Common myeloid progenitor, CD34-positive (primary cell): Measurements from ENCODE around the gene HIVEP1.
A peak's percentile ranks its signal among the peaks of the same experiment; 100 is the strongest.

Source experiments
- CTCF ChIA-PET: fragments of 350-600 bp; sonication (Branson Sonifier 250); formaldehyde crosslinking; loops from one replicate; lab custom pipeline; 2021; ENCODE audit warnings: antibody characterized with exemption; lab: Charles Lee
- POLR2A ChIA-PET: fragments of 350-600 bp; sonication (Branson Sonifier 250); formaldehyde crosslinking; loops from one replicate; lab custom pipeline; 2021; ENCODE audit warnings: antibody characterized with exemption; lab: Charles Lee
- DNase-seq, 3 donors: peaks; one replicate each; pipeline versions ENCODE4 v3.0.0 to v3.0.0-alpha.2; 2013
- H3K27ac ChIP-seq, 2 experiments: 1 replicate in 1 of 2; 2 replicates in 1 of 2; pipeline ENCODE4 v1.7.0; 2013; ENCODE audit warnings: inconsistent platforms in 2 of 2, low read length in 2 of 2, mild to moderate bottlenecking in 2 of 2, low read depth in 1 of 2, moderate library complexity in 1 of 2; ENCODE audit not compliant: severe bottlenecking in 2 of 2, insufficient read depth in 1 of 2, poor library complexity in 1 of 2
- H3K27me3 ChIP-seq, 5 experiments: replicated peaks in 2 of 5; 1 replicate in 3 of 5; 2 replicates in 2 of 5; pipeline versions ENCODE4 v1.6.1 to v1.7.0; 2013; ENCODE audit warnings: low read length in 4 of 5, mild to moderate bottlenecking in 2 of 5, moderate library complexity in 2 of 5, inconsistent platforms in 1 of 5; ENCODE audit not compliant: insufficient read depth in 5 of 5, control insufficient read depth in 4 of 5
- H3K36me3 ChIP-seq, 4 experiments: 1 replicate in 2 of 4; 2 replicates in 2 of 4; pipeline versions ENCODE4 v1.6.1 to v1.7.0; 2013; ENCODE audit warnings: low read length in 3 of 4, control low read depth in 1 of 4, mild to moderate bottlenecking in 1 of 4; ENCODE audit not compliant: control insufficient read depth in 4 of 4, insufficient read depth in 4 of 4
- H3K4me1 ChIP-seq, 4 experiments: 1 replicate in 3 of 4; 2 replicates in 1 of 4; pipeline versions ENCODE4 v1.6.1 to v1.7.1; 2013; ENCODE audit warnings: low read length in 3 of 4, mild to moderate bottlenecking in 3 of 4, control low read depth in 1 of 4, inconsistent platforms in 1 of 4, moderate library complexity in 1 of 4; ENCODE audit not compliant: control insufficient read depth in 4 of 4, insufficient read depth in 4 of 4; ENCODE audit errors: control extremely low read depth in 1 of 4
- H3K4me3 ChIP-seq, 7 experiments: 1 replicate in 4 of 7; 2 replicates in 3 of 7; pipeline versions ENCODE4 v1.5.1 to v1.7.0; 2013; ENCODE audit warnings: mild to moderate bottlenecking in 7 of 7, low read length in 6 of 7, moderate library complexity in 6 of 7, inconsistent platforms in 2 of 7, low read depth in 2 of 7, control low read depth in 1 of 7; ENCODE audit not compliant: insufficient read depth in 4 of 7, control insufficient read depth in 1 of 7; ENCODE audit errors: extremely low read depth in 1 of 7
- H3K9me3 ChIP-seq, 5 experiments: 1 replicate in 4 of 5; 2 replicates in 1 of 5; pipeline versions ENCODE4 v1.6.1 to v1.7.1; 2013; ENCODE audit warnings: low read length in 4 of 5, mild to moderate bottlenecking in 2 of 5, inconsistent platforms in 1 of 5, low read depth in 1 of 5, moderate library complexity in 1 of 5; ENCODE audit not compliant: control insufficient read depth in 4 of 5, insufficient read depth in 2 of 5; ENCODE audit errors: control extremely low read depth in 1 of 5
- WGBS: methylation state at CpG from one replicate; pipeline ENCODE4 v1.1.5; 2013; ENCODE audit not compliant: insufficient coverage; 5-methylcytosine and 5-hydroxymethylcytosine counted together

HIVEP1 gene

GRCh38 chr6:12001706-12002435, 10.2 kb upstream of the HIVEP1 start:
- Histone ChIP-seq H3K4me1 (peaks cover 0 to 2% (median 0%) of the 10 kb centered on the region in 4 experiments), H3K27me3 (no peaks in the 10 kb centered on the region), H3K4me3 (no peak overlapping the region), H3K9me3 (no peaks in the 10 kb centered on the region), H3K36me3 (no peaks in the 10 kb centered on the region), H3K27ac (no peak overlapping the region)
- 97% methylated on average over 6 of the region's 6 CpGs for WGBS
- peak in 2 of 3 donors; percentile 60 to 67 for DNase-seq
- POLR2A ChIA-PET, result no interaction called here
- CTCF ChIA-PET, result interaction anchor here (0.9 to 2.1 kb wide), 2 partner anchors 8 to 10 kb away, joined by 4 to 10 read pairs; no protein-coding TSS in a partner anchor

GRCh38 chr6:12007473-12007872, 4.6 kb upstream of the HIVEP1 start:
- peak overlapping the region in 1 of 2 experiments; percentile 97 for H3K27ac ChIP-seq
- 96% methylated on average over 8 of the region's 9 CpGs for WGBS
- no peaks in the 10 kb centered on the region for H3K27me3 ChIP-seq
- H3K9me3 ChIP-seq, result no peaks in the 10 kb centered on the region
- peak overlapping the region in 3 of 7 experiments; percentile 87 to 91 (median 88) for H3K4me3 ChIP-seq
- ChIA-PET POLR2A (no interaction called here), CTCF (no interaction called here)
- no peaks in the 10 kb centered on the region for H3K36me3 ChIP-seq
- DNase-seq, result no peak
- H3K4me1 ChIP-seq, result peaks cover 14 to 29% (median 22%) of the 10 kb centered on the region in 4 experiments

- H3K4me1 ChIP-seq, result peaks cover 14 to 29% (median 22%) of the 10 kb centered on the region in 4 experiments
- no peaks in the 10 kb centered on the region for H3K36me3 ChIP-seq
- POLR2A ChIA-PET, result interaction anchor here (0.9 kb wide), 1 partner anchor 32 kb away, joined by 4 read pairs; no protein-coding TSS in a partner anchor
- no peak for DNase-seq
- no peaks in the 10 kb centered on the region for H3K9me3 ChIP-seq
- CTCF ChIA-PET, result no interaction called here
- no peaks in the 10 kb centered on the region for H3K27me3 ChIP-seq
- WGBS, result 71% methylated on average over 2 of the region's 4 CpGs
- H3K4me3 ChIP-seq, result peak overlapping the region in 6 of 7 experiments; percentile 80 to 91 (median 88)
- H3K27ac ChIP-seq, result peak overlapping the region; percentile 95 to 97
Observed at GRCh38 chr6:12007887-12008286, 4.2 kb upstream of the HIVEP1 start.

- POLR2A ChIA-PET, result interaction anchor here (0.9 kb wide), 1 partner anchor 33 kb away, joined by 4 read pairs; no protein-coding TSS in a partner anchor
- Histone ChIP-seq H3K27me3 (no peaks in the 10 kb centered on the region), H3K4me3 (peak overlapping the region; percentile 32 to 91 (median 87)), H3K4me1 (peaks cover 18 to 35% (median 27%) of the 10 kb centered on the region in 4 experiments), H3K9me3 (no peaks in the 10 kb centered on the region), H3K27ac (peak overlapping the region; percentile 95 to 99), H3K36me3 (no peaks in the 10 kb centered on the region)
- CTCF ChIA-PET, result no interaction called here
- WGBS, result 0% methylated on average over 51 of the region's 60 CpGs
- peak; percentile 82 to 93 (median 92) for DNase-seq
Observed at GRCh38 chr6:12008366-12009179, 3.5 kb upstream of the HIVEP1 start.

- Histone ChIP-seq H3K36me3 (no peaks in the 10 kb centered on the region), H3K4me3 (peak overlapping the region; percentile 32 to 91 (median 88)), H3K4me1 (peaks cover 22 to 39% (median 28%) of the 10 kb centered on the region in 4 experiments), H3K27me3 (no peaks in the 10 kb centered on the region), H3K27ac (peak overlapping the region; percentile 96 to 99), H3K9me3 (no peaks in the 10 kb centered on the region)
- 0% methylated on average over 24 of the region's 29 CpGs for WGBS
- ChIA-PET POLR2A (interaction anchor here (0.9 kb wide), 1 partner anchor 1172 kb away, joined by 3 read pairs; no protein-coding TSS in a partner anchor), CTCF (interaction anchor here (0.6 to 1.1 kb wide), 2 partner anchors 8 to 294 kb away, joined by 3 to 4 read pairs; no protein-coding TSS in a partner anchor)
- no peak for DNase-seq
Observed at GRCh38 chr6:12009180-12009685, 2.9 kb upstream of the HIVEP1 start.

- Histone ChIP-seq H3K27me3 (no peaks in the 10 kb centered on the region), H3K27ac (peak overlapping the region; percentile 97 to 99), H3K9me3 (no peaks in the 10 kb centered on the region), H3K36me3 (no peaks in the 10 kb centered on the region), H3K4me3 (peak overlapping the region in 6 of 7 experiments; percentile 80 to 91 (median 88)), H3K4me1 (peaks cover 22 to 39% (median 28%) of the 10 kb centered on the region in 4 experiments)
- 8% methylated on average over 6 of the region's 9 CpGs for WGBS
- DNase-seq, result no peak
- ChIA-PET CTCF (interaction anchor here (0.6 to 1.1 kb wide), 3 partner anchors 9 to 295 kb away, joined by 3 to 4 read pairs (median 3); no protein-coding TSS in a partner anchor), POLR2A (interaction anchor here (0.6 to 0.9 kb wide), 2 partner anchors 312 to 1172 kb away, joined by 3 read pairs; no protein-coding TSS in a partner anchor)
Observed at GRCh38 chr6:12009876-12010634, 2.1 kb upstream of the HIVEP1 start.
